ENCODE results near the gene ADAMTS2.
"Not testable (repeated sequence)": the region's sequence is repeated elsewhere in the genome, so short reads cannot be mapped to it uniquely, and the experiment has no call there.

ADAMTS2 gene

GRCh38 chr5:179111267-179112207 is 233.7 kb downstream of the ADAMTS2 start:
- DNase-seq (ENCODE audit: low read depth, low spot score), result no peak

- no peak for DNase-seq (ENCODE audit: low read depth, low spot score)
Measured at GRCh38 chr5:179110528-179110927, 234.7 kb downstream of the ADAMTS2 start.

- DNase-seq (ENCODE audit: low read depth, low spot score), result not testable (repeated sequence)
Measured at GRCh38 chr5:179101282-179101681, 244.0 kb downstream of the ADAMTS2 start.

GRCh38 chr5:179089502-179089901 is 255.8 kb downstream of the ADAMTS2 start:
- no peak for DNase-seq (ENCODE audit: low read depth, low spot score)

- DNase-seq (ENCODE audit: low read depth, low spot score), result no peak
Measured at GRCh38 chr5:179080724-179081123, 264.5 kb downstream of the ADAMTS2 start.

- no peak for DNase-seq (ENCODE audit: low read depth, low spot score)
Measured at GRCh38 chr5:179079165-179079987, 265.9 kb downstream of the ADAMTS2 start.

GRCh38 chr5:179065703-179066102 is 279.6 kb downstream of the ADAMTS2 start:
- no peak for DNase-seq (ENCODE audit: low read depth, low spot score)

GRCh38 chr5:179061025-179061424 is 284.2 kb downstream of the ADAMTS2 start:
- no peak for DNase-seq (ENCODE audit: low read depth, low spot score)
